Brain microvascular endothelial cell (primary cell): Measurements from ENCODE around the gene IL25.

Experiments
- DNase-seq: peaks from one replicate; pipeline ENCODE4 v3.0.0-alpha.2; 2020
- H3K27ac ChIP-seq: fragments of 250-450 bp; sonication (Bioruptor Pico); 2 replicates; pipeline ENCODE4 v1.5.1; 2020; ENCODE audit warnings: mild to moderate bottlenecking, moderate library complexity
- H3K27me3 ChIP-seq: fragments of 250-450 bp; sonication (Bioruptor Pico); replicated peaks from 2 replicates; pipeline ENCODE4 v1.5.1; 2020; ENCODE audit warnings: mild to moderate bottlenecking
- H3K36me3 ChIP-seq: fragments of 250-450 bp; sonication (Bioruptor Pico); replicated peaks from 2 replicates; pipeline ENCODE4 v1.5.1; 2020; ENCODE audit warnings: mild to moderate bottlenecking
- H3K4me3 ChIP-seq: 2 replicates; pipeline ENCODE4 v1.5.1; 2011; ENCODE audit warnings: low read depth, mild to moderate bottlenecking, control low read depth, low read length, moderate library complexity
- in situ Hi-C: cut with HindIII; loops from 2 replicates; pipeline ENCODE4 v1.10.0; 2017; ENCODE audit warnings: low sequenced_read_pairs, low pct_ligation_motif_present
- TF ChIP-seq, protein P1 (sequence below): IDR thresholded peaks from 2 replicates; pipeline ENCODE4 v1.5.1; 2011; ENCODE audit warnings: low read depth, mild to moderate bottlenecking, moderate library complexity, low read length, control low read depth, inconsistent platforms; ENCODE audit errors: missing control alignments

IL25 gene

DNA sequence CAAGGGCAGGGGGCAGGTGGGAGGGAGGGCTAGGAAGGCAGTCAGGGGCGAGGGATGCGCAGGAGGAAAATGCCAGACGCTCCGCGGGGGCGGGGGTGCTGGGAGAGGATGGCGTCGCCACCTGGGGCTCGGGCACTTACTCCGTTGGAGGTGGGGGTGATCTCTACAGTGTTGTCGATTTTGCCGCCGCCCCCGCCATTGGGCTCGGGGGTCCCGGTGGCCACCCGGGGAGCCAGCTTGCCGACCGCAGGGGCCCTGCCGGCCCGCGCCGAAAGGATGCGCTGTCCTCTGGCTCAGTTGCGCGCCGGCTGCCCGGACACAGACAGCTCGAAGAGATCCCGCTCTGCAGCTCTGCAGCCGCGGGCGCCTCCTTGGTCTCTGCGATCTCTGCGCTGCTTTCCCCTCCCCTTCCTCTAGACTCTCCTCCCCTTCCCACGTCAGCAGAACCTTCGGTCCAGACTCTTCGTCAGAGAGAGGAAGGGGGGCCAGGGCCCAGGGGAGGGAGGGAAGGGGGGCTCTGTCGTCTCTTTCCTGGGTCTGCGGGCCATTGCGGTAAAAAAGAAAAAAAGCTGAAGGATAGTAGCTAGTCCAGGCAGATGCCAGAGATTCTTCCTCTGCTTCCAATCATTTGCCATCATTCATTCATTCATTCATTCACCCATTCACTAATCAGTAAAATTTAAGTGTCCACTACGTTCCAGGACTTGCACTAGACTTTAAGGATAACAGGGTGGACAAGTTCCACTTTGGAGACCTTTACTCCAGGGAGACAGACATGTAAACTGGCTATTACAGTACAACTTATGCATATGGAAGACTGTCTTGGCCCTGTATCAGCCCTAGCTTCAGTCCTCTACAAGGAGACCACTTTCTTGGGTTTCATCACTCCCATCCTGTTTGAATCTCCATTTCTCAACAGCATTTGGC lies 19.8 kb upstream of the IL25 start, which contains the start of gene SLC22A17:
TSS of gene SLC22A17 (minus strand) at position 382 of the 927 bp plus-strand sequence.
- TF ChIP-seq, protein P1, sequence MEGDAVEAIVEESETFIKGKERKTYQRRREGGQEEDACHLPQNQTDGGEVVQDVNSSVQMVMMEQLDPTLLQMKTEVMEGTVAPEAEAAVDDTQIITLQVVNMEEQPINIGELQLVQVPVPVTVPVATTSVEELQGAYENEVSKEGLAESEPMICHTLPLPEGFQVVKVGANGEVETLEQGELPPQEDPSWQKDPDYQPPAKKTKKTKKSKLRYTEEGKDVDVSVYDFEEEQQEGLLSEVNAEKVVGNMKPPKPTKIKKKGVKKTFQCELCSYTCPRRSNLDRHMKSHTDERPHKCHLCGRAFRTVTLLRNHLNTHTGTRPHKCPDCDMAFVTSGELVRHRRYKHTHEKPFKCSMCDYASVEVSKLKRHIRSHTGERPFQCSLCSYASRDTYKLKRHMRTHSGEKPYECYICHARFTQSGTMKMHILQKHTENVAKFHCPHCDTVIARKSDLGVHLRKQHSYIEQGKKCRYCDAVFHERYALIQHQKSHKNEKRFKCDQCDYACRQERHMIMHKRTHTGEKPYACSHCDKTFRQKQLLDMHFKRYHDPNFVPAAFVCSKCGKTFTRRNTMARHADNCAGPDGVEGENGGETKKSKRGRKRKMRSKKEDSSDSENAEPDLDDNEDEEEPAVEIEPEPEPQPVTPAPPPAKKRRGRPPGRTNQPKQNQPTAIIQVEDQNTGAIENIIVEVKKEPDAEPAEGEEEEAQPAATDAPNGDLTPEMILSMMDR, result peak; percentile 37
- Histone ChIP-seq H3K36me3 (no peaks in the 10 kb centered on the region), H3K27ac (no peak within 1 kb of the TSS), H3K27me3 (no peaks in the 10 kb centered on the region), H3K4me3 (peak within 1 kb of the TSS; percentile 72)
- DNase-seq, result peak; percentile 85
- in situ Hi-C loops, result no loop called here

DNA sequence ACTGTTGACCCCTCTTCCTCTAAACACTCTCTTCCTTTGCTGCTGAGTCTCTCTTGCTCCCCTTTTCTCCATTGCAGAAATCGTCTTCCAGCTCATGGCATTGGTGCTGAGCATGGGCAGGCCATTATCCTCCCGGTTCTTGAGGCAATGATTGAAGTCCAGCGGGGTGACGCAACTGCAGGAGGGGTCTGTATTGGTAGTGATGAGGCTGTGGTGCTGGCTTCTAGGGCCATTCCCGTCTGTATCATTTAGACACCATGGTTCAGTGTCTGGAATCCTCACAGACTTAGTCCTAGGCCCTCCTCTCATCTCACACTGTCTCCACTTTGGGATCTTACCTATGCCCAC lies 19.2 kb upstream of the IL25 start:
- no peak overlapping the region for H3K27ac ChIP-seq
- TF ChIP-seq, protein P1, result no peak
- DNase-seq, result no peak
- no peaks in the 10 kb centered on the region for H3K27me3 ChIP-seq
- no peaks in the 10 kb centered on the region for H3K36me3 ChIP-seq
- in situ Hi-C loops, result no loop called here
- no peak overlapping the region for H3K4me3 ChIP-seq

DNA sequence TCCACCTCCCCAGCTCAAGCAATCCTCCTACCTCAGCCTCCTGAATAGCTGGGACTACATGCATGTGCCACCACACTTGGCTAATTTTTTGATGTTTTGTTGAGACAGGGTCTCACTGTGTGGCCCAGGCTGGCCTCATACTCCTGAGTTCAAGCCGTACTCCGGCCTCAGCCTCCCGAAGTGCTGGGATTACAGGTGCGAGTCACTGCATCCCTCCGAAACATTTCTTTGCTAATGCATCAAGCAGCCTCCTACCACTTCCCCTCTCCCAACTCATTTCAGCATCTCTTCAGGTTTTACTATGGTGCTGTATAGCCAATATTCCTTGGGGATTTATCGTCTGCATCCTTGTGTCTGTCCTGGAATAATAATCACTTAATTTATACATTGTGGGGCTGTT lies 17.6 kb upstream of the IL25 start:
- TF ChIP-seq, protein P1, result no peak
- Histone ChIP-seq H3K27ac (no peak overlapping the region), H3K36me3 (no peaks in the 10 kb centered on the region), H3K4me3 (no peak overlapping the region), H3K27me3 (no peaks in the 10 kb centered on the region)
- in situ Hi-C loops, result no loop called here
- no peak for DNase-seq

DNA sequence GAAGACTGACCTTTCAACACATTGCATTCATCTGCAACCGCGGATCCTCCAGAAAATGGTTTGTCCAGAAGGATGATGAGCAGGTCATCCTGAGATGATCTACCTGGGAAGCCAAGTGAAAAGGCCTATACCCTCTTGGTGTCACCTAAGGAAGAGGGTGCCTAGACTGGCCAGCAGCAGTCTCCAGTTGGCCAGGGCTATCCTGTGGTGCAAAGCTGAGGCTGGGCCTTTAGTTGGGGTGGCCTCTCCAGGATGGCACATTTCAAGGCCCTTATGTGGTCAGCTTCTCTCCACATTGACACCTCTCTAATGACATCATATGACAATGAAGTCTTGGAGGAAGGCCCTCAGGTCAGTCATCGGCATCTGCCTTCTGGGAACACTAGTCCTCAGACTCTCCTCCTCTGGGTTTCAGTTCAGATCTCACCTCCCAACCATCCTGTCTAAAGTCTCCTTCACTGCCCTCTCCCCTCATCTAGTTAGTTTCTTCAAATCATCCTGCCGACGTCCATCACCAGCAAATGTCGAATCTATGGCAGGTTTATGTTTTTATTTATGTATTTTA lies 16.7 kb upstream of the IL25 start:
- TF ChIP-seq, protein P1, result no peak
- no peak overlapping the region for H3K4me3 ChIP-seq
- DNase-seq, result no peak
- H3K27me3 ChIP-seq, result no peaks in the 10 kb centered on the region
- no peaks in the 10 kb centered on the region for H3K36me3 ChIP-seq
- H3K27ac ChIP-seq, result no peak overlapping the region
- in situ Hi-C loops, result no loop called here

DNA sequence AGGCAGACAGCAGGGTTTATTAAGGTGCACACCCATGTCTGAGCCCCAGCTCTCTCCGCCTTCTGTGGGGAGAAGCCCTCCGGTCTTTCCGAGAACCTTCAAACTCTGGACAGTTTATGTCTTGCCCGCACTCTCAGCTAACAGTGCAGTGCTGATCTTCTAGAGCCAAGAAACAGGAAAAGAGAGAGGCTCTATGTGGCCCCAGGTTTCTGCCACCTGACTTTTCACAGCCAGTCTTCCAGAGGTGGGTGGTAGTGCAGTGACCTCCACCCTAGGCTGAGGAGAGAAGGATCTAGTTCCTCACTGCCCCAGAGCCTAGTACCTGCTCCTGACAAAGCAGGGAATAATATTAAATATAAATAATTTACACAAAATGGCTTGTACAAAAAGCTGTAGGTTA lies 15.9 kb upstream of the IL25 start:
- DNase-seq, result no peak
- no peak overlapping the region for H3K27ac ChIP-seq
- TF ChIP-seq, protein P1, result no peak
- no peak overlapping the region for H3K4me3 ChIP-seq
- H3K36me3 ChIP-seq, result no peaks in the 10 kb centered on the region
- in situ Hi-C loops, result no loop called here
- no peaks in the 10 kb centered on the region for H3K27me3 ChIP-seq

DNA sequence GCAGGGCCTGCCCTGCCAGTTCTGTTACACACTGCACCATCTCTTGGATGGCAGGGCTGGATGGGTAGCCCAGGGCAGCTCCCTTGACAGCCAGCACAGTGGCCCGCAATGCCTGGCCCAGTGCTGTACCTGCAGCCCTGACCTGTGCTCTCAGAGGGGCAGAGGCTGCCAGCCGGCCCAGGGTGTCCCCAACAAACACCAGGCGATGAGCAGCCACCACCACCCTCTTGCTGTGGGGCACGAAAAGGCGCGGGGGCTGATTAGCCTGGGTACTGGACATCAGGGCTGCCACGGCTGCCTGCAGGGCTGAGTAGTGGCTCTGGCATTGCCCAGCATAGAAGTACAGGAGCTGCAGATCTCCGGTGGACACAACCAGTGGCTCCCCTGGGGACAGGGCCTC lies 15.3 kb upstream of the IL25 start:
- no peak for DNase-seq
- H3K36me3 ChIP-seq, result no peaks in the 10 kb centered on the region
- H3K27me3 ChIP-seq, result no peaks in the 10 kb centered on the region
- in situ Hi-C loops, result no loop called here
- no peak overlapping the region for H3K27ac ChIP-seq
- H3K4me3 ChIP-seq, result no peak overlapping the region
- TF ChIP-seq, protein P1, result no peak
